Germinal center (tissue), 1 donor: ENCODE measurements around the gene ADAM10.
"Not testable (repeated sequence)": the region's sequence is repeated elsewhere in the genome, so short reads cannot be mapped to it uniquely, and the experiment has no call there.

Experiments
- DNase-seq: peaks from one replicate; pipeline ENCODE4 v3.0.0; 2012; ENCODE audit warnings: mixed read lengths, low spot score

Gene ADAM10

DNA sequence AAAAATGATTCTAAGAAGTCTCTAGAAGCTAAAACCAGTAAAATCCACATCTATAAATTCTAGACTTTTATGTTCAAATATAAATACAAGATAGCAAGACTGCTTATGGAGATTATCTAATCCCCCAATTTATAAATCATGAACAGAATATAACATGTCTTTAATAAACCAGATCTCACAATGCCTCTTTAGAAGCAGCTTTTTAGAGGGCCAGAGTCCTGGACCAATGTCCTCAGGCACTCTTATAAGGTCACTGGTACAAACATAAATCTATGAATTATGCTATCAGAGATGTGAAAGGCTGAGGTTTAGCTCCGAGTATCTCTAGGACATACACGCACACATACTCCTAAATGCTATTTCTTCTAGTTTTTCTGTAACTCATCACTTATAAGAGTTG is 78.3 kb downstream of the ADAM10 start:
- no peak for DNase-seq

DNA sequence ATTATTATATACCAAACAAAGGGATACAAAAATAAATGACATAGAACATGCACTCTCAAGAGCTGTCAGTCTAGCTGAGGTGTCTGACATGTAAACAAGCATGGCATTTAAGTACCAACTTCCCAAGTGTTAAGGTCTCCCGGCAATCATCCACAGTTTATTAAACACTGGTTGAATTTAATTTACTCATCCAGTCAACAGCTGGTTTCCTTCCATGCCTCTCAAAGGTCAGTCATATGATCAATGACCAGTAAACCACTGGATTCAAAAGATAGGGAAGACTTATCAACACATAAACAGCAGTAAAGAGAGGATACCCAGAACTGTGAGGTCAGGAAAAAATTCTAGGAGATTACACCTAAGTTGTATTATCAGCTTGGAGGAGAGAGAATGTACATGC is 80.4 kb downstream of the ADAM10 start:
- no peak for DNase-seq

DNA sequence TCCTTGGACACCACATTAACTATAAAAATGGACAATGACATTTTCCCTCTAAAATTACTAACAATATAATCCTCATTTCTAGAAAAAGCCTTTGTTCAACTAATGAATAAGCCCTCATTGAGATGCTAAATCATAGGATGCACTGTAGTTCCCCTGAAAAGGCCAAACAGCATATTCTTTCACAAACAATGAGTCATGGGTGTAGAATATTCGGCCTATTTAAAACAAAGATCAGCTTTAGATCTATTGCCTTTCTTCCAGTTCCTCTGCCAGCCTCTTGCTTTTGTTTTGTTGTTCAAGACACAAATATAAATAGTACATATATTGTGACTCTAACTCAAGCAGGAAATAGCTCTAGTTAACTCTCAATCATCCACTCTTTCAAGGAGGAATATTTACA is 82.5 kb downstream of the ADAM10 start:
- no peak for DNase-seq

DNA sequence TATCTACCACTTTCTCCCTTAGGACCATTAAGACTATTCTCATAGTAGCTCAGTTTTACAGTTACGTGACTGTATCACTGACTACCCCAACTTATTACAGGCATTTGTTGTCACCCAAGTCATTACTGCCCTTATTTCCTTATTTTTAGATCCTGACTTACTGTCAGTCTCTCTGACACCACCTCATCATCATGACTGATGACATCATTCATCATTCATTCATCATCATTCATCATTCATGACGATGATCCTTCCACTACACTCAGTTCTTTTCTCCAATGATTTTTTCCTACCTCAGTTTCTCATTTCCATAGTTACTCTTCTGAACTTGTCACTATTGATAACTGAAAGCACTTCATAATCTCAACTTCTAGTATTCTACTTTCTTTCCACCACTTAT is 83.8 kb downstream of the ADAM10 start:
- no peak for DNase-seq

DNA sequence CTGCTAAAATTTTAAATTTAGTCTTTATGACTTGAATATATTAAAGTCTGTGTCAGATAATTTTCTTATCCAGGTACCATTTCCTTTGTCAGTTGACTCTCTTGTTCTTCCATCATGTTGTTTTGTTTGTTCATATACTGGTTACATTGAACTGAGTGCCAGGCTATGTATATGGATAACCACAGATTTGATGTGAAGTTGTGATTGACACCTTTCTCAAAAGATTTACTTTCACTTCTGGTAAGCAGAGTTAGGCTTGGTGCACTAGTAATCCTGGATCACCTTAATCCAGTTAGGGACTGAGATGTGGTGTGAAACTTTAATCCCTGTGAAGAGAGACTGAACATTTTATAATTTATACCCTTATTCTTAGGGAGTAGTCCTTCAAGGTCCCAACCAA is 99.4 kb downstream of the ADAM10 start:
- DNase-seq = no peak

DNA sequence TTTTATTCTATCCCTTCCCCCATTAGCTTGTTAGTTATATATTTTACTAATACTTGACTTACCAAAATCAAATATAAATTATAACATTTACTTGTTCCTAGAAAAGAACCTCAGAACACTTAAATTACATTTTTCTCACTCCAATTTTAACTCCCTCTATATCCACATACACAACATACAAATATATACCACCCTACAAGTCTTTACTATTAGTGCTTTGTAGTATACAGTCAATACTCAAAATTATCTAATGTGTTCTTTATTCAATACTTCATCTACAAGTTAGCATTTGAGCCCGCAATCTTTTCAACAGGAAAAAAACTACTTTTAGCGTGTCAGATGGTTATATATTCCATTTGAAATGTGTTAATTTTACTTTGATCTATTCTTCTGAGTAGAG is 100.3 kb downstream of the ADAM10 start:
- DNase-seq = no peak

DNA sequence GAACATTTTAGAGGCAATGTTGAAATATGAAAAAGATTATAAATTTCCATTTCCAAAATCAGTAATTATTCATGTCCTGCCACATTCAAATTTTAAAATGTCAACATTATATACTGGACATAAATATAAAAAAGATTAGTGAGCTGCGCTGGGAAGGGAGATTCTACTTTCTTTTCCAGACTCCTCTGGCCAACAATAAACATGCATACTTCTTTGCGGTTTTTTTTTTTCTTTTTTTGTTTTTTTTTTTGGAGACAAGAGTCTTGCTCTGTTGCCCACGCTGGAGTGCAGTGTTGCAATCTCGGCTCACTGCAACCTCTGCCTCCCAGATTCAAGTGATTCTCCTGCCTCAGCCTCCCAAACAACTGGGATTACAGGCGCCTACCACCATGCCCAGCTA is 105.5 kb downstream of the ADAM10 start:
- no peak for DNase-seq

DNA sequence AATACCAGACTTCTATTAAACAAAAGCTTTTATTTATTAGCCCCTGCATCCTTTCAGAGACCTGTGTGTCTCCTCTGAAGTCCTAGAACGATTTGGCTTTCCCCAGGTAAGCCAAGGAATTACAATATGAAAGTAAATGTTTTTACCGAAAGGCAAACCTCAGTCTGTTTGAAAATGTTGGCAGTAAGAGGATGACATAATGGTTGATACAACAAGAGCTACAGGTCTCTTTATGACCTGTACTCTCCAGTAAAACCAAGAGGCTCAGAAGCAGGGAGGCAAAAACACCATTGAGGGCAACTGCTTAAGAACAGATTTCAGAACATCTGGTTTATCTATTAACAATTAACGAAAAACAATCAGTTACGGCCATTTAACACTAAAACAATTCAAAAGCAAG is 107.8 kb downstream of the ADAM10 start:
- no peak for DNase-seq

DNA sequence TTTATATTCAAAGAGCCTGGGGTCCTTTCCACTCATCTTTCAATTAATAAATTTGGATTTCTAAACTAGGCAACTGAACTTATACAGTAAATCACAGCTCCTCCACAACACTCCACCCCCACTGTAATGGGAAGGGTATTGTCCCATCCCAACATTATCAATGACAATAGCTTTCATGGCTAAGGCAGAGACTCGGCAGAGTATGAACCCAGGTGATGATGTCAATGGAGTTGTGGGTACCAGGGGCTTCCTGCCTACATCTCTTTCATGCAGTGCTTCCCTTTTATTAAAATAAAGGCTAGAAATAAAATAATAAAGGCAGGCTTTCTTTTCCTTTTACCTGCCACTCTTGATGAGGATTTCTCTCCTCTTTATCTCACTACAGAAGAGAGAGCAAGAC is 109.5 kb downstream of the ADAM10 start:
- DNase-seq = no peak

DNA sequence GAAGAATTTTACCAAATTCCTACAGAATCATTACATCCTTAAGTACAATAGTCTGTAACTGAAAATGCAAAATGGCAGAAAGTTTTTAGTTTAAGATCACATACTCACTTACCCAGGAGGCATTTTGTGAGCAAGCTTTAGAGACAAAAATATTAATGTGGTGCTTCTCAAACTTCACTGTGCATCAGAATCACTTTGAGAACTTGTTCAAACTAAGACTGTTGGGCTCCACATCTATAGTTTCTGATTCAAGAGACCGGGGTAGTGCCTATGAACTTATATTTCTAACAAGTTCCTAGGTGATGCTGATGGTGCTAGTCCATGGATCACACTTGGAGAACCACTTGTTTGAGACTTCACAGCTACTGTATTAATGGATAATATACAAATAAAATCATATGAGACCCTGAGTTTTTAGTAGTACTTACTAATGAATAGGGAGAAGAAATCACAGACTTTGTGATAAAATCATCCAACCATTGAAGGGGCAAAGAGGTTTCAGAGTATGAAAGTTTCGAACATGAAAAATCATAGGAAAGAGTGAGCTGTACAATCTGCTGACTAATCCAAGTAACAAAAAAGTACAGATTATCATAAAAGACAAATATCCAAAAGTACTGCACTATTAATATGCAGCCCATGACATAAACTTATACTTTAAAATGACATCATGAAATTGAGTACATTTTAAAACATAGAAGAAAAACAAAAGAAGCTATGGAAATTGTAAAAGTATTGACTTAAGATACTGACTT is 110.3 kb downstream of the ADAM10 start:
- no peak for DNase-seq

DNA sequence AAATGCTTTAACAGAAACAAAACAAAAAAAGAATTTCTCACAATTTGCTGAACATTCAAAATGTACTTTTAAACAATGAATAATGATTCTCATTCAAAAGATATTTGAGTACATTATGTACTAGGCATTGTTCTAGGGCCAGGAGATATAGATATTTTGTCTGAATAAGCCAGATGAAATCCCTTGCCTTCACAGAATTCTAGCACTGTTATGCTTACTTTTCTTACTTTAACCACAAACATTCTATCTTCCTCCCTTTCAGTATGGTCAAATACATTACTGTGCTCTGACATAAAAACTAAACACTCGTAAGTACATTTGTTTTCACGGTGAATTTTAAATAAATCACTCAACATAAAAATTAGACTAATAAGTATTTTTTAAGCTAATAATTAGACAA is 116.7 kb downstream of the ADAM10 start:
- DNase-seq = no peak

DNA sequence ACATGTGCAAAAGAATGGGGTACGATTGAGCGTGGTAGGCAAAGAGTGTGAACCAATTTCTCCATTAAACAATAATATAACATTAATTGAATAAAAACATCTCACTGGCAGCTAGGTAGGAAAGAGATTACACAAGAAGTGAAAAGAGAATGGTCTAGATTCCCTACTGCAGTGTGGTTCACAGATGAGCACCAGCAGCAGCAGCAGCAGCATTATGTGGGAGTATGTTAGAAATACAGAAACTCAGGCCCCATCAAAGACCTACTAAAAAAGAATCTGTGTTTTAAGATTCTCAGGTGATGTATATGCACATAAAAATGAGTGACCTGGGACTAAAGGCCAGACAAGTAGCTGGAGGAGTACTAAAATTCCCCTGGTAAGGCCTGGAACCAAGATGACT is 118.2 kb downstream of the ADAM10 start:
- DNase-seq = no peak

DNA sequence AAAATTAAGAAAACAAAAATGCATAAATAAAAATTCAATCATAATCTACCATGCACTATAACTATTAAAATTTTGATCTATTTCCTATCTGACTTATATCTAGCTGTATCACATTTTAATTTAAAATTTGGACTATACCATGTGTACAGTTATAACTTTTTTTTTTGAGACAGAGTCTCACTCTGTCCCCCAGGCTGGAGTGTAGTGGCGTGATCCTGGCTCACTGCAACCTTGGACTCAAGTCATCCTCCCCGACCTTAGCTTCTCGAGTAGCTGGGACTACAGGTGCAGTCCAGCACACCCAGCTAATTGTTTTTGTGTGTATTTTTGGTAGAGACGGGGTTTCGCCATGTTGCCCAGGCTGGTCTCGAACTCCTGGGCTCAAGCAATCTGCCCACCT is 119.9 kb downstream of the ADAM10 start:
- DNase-seq = no peak

DNA sequence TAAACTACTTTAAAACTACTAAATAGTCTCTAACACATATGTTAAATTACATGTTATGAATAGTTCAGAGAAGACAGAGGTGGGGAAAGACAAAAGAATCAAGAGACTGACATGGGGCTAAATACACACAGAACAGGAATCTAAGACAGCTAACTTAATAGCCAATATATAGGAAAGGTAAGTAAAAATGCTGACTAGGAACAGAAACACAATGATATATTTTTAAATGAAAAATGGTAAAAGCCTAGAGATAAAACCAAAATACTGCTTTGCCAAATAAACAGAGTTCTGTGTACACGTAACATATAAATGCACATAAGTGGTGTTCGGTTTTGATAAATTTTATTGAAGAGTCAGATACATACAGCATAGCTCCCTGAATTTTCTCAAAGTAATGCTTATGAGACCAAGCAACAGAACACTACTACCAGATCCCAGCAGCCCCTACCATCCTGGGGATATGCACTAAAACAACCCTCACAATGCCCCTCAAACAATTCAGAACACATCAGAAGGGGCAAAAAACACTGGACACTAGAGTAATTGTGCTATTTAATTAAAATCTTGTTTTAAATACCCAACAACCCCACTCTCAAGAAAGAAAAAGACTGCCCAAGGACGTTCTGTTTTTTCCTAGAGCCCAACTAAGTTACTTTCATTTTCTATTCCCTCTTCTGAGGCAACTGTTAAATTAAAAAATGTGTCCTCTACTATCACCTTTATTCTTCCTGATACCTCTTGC is 121.1 kb downstream of the ADAM10 start:
- no peak for DNase-seq

DNA sequence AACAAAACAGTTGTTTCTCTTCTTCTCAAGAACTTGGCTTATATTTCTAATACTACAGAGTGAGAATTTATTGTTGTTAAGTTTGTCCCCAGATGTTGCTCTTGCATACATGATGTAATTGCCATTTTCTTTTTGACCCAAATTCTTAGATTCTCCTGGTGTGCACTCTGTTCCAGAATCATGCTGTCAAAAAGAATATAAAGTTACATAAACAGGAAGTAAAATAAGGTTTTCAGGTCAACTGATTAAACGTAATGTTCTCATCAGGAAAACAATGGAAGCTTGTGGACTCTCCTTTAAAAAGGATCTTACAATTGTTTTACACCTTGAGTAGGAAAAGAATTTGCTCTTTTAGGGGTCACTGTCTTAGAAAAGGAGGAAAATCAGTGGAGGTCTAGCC is 121.8 kb downstream of the ADAM10 start:
- no peak for DNase-seq

DNA sequence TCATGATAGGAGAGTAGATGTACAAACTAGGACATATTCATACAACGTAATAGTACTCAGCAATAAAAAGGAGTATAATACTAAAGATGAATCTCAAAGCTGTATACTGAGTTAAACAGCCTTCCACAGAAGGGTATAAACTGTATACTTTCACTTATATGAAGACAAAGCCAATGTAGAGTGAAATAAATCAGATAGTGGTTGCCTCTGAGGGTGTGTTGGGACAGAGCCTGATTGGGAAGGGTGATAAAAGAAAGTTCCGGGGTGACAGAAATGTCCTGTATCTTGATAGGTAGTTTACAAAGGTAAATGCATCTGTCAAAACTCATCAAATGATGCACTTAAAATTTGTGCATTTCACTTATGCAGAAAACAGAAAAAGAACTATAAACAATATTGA is 122.5 kb downstream of the ADAM10 start:
- DNase-seq = no peak

DNA sequence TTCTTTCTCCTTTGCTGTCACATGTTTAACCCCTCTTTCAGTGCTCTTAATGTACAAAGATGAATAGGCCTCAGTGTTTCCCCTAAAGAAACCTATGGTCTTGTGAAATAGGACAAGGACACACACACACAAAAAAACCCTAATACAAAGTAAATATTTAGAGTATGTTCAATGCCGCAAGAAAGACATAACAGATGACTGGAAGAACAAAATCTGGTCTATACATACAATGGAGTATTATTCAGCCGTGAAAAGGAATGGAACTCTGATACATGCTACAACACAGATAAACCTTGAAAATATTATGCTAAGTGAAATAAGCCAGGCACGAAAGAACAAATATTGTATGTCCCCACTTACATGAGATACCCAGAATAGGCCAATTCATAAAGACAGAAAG is 123.1 kb downstream of the ADAM10 start:
- no peak for DNase-seq

DNA sequence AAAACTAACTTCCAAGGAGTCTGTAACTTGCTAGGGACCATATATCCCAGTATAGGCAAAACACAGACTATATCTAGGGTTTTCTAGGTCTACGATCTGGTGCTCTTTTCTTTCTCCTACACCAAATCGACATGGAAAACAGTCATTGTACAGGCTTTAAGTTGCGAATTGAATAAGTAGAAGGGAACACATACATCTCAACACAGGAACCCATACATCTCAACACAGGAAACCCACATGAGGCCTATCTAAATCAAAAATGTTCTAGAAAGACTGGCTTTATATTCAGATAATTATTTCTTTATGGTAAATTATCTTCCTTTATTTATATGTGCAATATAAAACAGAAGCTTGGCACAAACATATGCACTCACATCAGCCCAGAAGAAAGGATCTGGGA is 126.6 kb downstream of the ADAM10 start:
- DNase-seq = no peak

DNA sequence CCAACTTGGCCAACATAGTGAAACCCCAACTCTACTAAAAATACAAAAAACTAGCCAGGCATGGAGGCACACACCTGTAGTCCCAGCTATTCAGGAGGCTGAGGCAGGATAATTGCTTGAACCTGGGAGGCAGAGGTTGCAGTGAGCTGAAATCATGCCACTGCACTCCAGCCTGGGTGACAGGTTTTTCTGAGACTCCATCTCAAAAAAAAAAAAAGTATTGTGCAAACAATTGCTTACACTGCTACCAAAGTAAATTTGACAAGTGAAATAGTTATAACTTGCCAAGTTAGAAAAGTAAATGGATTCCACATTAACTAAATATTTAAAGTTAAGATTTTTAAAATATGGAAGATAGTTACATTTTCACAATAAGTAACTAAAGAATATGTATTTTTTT is 129.2 kb downstream of the ADAM10 start:
- not testable (repeated sequence) for DNase-seq

DNA sequence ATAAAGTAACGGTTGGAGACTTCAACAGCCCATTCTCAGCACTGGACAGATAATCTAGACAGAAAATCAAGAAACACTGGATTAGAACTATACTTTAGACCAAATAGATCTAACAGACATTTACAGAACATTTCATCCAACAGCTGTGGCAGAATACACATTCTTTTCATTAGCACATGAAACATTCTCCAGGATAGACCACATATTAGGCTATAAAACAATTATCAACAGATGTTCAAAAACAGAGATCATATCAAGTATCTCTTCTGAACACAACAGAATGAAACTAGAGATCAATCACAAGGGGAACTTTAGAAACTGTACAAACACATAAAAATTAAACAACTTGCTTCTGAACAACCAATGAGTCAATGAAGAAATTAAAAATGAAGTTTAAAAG is 133.3 kb downstream of the ADAM10 start:
- DNase-seq = no peak

DNA sequence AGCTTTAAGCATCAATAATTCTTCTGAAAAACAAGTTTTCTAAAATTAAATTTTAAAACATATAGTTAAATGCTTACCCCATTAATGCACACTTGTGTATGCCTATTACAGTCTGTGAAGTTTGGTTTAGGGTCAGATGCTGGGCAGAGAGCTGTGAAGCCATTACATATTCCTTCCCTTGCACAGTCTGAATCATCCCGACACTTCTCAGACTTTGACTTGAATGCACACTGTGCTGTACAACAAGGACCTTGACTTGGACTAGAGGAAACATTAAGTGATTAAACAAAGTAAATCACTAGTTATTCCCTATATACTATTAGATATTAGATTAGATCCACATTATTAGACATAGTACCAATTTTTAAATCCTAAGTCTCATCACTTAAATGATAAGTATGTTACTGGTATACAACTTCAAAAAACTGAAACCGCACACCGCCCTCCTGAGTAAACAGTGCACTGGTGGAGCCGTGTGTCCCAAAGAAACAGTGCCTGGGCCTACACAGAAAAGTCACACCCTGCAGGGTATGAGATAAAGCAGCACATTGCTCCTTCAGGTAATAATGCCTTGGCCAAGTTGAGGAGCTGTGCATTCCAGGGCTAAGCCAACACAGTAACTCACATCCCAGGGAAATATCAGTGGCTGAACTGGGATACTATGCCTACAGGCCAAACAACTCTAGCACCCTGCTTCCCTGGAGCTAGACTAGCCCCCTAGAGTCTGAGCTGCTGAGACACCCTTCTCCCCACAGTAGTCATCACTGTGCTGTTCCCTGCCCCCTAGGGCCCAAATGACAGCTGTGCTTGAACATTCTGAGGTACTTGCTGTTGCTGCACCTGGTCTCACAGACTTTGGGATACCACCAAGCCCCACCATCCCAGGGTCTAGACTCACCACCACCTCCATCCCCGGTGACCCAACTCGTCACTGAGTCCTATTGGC is 137.5 kb downstream of the ADAM10 start:
- DNase-seq = no peak

DNA sequence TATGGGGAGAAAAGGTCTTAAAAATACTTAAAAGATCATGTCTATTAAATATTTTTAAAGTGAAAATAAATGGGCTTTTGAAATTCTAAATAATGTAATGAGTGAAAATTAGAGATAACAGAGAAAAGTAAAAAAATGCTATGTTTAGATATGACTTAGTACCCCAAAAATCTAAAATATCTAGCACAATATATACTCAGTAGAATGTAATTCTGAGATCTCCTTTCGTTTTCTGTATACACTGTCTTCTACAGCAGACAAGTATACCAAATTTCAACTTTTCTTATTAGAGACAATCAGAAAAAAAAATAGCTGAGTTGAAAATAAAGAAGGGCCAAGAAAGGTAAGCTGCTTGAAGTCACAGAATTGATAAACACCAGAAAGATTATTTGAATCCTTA is 140.8 kb downstream of the ADAM10 start:
- DNase-seq = no peak

DNA sequence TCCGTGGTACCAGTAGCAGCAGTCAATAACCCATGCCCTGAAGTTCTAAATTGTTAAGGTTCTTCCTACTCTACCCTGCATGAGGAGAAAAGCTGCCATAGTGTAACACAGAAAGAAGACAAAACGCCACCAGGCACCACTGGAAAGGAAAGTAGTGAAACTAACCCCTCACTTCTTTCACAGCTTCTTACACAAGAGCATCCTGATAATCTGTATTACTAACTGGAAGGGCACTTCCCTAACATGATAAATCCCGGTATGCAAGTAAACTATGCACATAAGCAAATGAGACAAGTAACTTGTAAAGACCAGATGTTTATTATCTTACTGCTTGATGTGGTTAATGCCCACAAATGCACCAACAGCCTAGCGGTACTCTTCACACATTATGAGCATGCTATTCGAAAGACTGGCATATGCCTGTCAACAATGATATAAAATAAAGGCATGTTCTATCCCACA is 141.3 kb downstream of the ADAM10 start:
- no peak for DNase-seq
